ENCODE results near the gene NME4.

The NME4 gene

GRCh38 chr16:363766-364490 is 33.1 kb upstream of the NME4 start:
- DNase-seq (ENCODE audit: low read depth) = no peak

GRCh38 chr16:364595-365491 is 32.2 kb upstream of the NME4 start:
- DNase-seq (ENCODE audit: low read depth) = no peak

GRCh38 chr16:366476-366875 is 30.5 kb upstream of the NME4 start:
- DNase-seq (ENCODE audit: low read depth) = no peak

GRCh38 chr16:367333-367903 is 29.6 kb upstream of the NME4 start:
- no peak for DNase-seq (ENCODE audit: low read depth)

DNA sequence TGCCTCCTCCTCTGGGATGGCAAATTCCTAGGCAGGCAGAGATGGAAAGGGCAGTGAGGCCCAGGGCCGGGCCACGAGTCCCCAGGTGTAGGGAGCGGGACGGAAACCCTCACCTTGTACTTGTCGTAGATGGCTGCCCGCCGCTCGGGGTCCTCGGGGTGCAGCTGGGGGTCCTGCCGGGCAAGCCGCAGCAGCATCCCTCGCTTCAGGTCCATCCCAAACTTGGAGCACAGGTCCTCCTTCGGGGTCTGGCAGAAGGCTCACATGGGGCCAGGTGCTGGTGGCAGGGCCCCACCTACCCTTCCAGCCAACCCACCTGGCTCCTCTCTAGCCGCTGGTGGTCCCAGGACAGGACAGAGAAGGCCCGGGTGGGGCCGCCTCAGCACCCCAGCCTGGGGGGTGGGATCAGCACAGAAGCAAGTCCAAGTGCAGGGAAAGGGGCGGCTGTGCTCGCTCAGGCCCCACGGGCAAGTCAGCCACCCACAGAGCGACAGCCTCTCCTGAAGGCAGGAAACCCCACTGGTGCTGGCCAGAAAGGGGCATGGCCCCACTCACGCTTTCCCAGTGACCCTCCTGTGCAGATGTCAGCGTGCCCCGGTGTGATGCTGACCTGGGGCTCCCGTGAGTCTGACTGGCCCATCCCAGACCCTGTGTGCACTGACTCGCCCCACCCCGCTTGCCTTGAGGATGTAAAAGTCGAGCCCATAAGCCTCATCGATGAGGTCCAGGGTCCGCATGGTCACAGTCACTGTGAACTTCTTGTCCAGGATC is 28.4 kb upstream of the NME4 start:
- no peak for DNase-seq (ENCODE audit: low read depth)

- no peak for DNase-seq (ENCODE audit: low read depth)
Observed at GRCh38 chr16:369275-369865, 27.6 kb upstream of the NME4 start.

GRCh38 chr16:369866-370436 is 27.0 kb upstream of the NME4 start:
- peak; percentile 41 for DNase-seq (ENCODE audit: low read depth)

DNA sequence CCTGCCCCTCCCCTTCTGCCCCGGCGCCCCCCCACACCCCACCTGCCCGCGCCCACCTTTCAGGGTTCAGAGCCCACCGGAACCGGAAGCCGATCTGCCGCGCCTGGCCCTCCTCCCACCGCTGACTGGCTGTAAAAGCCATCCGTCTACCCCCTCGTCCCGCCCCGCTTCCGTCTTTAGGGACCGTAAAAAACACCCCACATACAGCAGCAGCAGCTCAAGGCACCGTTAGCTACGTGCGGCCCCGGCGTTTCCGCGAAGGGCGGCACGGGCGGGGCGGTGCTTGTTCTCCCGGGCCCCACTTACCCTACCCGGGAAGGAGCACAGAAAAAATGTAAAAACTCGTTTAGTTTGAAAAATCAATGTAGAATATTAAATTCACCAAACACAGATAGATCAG is 26.6 kb upstream of the NME4 start, which contains the start of gene MRPL28:
TSS of gene MRPL28 (minus strand) at position 96 of the 400 bp plus-strand sequence. CDS start 320 bp downstream, outside the sequence.
- DNase-seq (ENCODE audit: low read depth) = peak; percentile 97

DNA sequence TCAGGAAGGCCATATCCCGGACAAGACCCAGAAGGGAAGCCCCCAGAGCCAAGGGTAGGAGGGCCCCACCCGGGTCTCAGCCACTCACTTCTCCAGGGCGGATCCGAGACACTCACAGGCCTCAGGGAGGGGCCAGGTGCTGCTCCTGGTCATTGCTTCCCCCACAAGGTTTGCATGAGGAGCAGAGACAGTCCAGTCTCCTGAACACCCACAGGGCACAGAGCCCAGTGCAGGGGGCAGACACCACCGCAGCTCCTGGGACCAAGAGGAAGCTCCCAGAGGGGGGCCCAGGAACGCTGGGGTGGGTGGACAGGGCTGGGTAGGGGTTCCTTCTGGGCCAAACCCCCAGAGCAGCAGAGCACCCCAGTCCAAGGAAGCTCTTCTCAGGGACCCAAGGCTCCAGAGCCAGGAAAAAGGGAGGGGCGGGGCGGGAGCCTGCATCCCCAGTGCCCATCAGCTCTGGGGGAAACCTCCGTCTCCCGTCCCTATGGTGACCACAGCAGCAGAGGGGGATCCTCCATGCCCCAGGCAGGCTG is 26.0 kb upstream of the NME4 start:
- no peak for DNase-seq (ENCODE audit: low read depth)

GRCh38 chr16:371515-372301 is 25.3 kb upstream of the NME4 start:
- DNase-seq (ENCODE audit: low read depth) = no peak

DNA sequence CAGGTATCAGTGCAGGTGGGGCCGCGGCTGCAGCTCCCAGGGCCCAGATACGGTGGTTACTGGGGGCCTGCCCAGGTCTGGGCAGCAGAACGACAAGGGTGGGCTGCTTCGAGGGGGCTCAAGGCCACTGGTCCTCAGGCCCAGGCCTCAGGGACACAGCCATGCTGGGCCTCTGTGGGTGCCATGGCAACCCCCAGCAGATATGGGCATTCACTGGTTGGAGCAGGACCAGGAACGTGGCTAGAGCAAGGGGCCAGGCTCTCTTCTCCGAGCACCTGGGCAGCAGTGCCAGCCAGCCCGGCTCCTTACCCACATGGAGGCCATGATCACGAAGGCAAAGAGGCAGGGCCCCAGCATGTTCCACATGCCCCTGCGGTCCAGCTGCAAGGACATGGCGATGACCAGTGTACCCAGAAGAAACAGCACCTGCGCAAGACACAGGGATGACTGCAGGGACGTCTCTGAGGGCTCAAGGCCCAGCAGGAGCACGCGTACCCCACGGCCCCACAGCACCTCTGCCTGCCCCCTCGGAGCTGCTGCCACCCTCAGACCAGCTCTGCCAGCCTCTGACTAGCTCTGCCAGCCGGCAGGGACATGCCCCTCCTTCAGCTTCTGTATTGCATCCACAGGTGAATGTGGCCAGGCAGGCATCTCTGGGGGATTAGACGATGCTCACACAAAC is 24.6 kb upstream of the NME4 start:
- no peak for DNase-seq (ENCODE audit: low read depth)

DNA sequence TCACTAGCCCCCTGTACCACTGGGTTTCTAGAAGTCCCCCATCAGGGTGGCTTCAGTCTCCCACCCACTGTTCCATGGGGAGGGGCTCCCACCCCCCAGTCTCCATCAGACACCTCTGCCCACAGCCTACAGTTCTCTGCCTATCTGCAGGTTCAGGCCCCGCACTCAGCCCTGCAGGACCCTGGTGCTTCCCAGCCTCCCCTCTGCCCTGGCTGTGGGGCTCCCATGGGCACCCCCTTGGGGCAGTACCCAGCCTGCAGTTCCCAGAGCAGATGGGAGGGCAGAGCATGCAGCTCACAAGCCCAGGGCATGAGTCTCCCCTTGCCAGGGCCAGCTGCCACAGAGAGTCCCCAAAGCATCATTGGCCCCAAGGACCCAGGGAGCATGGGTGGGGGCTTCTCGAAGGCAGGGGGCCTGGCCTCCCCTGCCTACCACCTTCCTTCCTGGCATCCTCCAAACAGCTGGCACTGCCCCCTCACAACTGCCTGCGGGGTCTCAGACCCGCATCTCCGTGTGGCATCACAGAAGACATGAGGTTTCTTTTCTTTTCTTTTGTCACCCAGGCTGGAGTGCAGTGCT is 23.9 kb upstream of the NME4 start:
- DNase-seq (ENCODE audit: low read depth) = no peak

DNA sequence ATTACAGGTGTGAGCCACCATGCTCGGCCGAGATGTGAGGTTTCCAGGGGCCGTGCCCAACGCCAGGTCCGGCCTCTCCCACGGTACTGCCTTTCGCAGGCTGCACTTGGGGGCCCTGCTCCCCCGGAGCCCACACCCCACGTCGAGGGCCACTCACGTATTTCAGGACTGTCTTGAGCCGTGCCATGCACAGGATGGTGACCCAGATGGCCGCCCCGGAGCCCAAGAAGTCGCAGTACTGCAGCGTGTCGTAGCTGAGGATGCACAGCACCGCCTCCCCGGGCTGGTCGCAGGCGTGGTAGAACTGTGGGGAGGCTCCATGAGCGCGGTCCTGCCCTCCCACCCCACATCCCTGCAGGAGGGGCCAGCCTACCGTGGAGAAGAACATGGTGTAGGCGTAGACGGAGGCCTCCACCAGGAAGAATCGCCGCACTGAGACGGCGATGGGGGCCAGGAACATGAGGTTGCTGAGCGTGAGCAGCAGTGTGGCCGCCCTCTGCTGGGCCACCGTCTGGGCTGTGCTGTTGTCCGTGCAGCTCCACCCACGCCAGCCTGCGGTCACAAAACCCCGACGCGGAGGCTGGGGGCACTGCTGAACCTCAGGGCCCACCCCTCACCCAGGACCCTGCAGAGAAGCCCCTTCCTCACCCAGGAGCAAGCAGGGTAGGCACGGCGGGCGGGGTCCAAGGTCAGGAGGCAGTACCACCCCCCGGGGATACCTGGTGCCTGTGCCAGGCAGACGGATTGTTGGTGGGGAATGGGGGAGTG is 23.0 kb upstream of the NME4 start:
- no peak for DNase-seq (ENCODE audit: low read depth)

DNA sequence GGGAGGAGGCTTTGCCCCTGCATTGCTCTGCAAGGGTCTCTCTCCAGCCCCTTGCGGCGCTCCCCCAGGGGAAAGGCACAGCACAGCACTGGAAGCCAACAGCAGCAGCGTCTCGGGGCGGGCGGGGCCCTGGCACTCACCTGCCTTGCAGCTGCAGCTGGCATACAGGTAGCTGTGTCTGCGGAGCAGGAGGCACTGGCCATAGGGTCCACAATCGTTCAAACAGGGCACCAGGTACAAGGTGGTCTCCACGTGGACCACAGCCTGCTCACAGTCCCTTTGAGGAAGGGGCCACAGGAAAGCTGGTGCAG is 22.4 kb upstream of the NME4 start:
- DNase-seq (ENCODE audit: low read depth) = no peak

DNA sequence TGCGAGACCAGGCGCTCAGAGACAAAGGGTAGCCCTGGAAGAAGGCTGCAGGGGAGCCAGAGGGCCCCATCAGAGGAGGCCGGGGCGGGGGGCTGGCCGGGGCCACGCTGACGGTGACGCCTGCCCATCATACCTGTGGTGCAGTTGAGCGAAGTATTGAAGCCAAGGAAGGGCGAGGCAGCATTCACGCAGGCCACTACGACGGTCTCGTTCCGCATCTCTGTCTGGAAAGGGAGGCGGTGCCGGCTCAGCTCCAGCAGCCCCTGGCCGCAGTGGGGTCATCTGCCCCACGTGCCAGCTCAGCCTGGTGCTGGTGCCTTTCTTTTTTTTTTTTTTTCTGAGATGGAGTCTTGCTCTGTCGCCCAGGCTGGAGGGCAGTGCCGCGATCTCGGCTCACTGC is 21.8 kb upstream of the NME4 start:
- no peak for DNase-seq (ENCODE audit: low read depth)

DNA sequence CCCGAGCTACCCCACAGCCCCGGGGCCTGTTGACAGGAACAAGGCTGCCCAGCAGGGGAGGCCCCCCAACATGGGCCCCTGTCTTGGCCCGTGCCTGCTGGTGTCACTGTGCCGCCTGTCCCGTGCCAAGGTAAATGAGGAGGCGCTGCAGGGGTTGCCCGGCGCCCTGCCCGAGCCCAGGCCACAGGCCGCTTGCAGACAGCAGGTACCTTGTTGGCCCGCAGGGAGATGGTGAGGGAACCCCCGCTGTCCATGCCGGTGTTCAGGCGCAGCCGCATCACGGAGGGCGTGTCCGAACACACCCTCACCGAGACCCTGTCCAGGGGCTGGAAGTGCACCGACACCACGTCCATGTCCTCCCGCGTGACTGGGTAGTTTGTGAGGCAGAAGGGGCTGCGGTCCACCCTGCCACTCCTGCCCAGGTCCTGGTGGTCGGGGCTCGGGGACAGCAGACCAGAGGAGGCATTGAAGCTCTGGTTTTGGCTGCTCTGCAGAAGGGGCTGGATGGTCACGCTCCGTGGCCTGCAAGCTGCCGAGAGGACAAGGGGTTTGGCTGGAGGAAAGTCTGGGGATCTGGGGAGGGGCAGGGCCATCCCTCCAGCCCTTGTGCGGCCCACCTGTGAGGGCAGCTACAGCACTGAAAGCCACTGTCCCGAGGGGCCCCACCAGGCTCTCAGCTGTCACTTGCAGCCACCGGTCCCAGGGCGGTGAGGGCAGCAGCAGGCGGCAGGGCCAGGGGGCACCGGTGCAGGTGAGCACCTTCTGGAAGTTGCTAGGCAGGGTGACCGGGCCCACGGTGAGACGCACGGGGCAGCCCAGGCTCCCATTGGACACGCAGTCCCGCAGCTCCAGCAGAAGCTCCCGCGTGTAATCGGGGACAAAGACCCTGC is 20.8 kb upstream of the NME4 start:
- no peak for DNase-seq (ENCODE audit: low read depth)

DNA sequence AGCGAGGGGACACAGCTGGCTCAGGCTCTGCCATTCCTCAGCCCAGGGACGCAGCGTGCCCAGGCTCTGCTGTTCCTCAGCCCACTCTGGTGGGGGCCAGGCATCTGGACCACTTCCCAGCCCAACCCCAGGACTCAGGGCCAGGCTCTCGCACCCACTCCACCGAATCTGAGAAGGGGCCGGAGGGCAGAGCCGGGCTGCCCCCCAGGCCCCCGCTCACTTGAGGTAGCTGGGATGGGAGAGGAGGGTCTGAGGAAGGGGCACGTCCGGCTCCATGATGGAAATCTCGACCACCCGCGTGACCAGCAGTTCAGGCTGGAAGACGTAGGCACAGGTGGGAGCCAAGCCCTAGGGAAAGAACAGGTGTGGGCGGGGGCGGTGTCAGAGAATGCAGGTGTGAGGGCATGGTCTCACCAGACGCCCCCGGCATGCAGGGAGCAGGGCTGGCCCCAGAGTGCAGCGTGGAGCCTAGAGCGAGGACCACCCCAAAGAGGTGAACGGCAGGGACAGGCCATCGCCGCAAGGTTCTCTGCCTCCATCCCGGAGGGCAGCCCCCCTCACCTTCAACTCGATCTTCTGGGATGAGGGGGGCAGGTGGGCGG is 20.1 kb upstream of the NME4 start:
- no peak for DNase-seq (ENCODE audit: low read depth)

Data from iris pigment epithelial cell (primary cell).